Measurements from ENCODE around the gene SSR3.
A peak's percentile ranks its signal among the peaks of the same experiment; 100 is the strongest.

SSR3 gene

GRCh38 chr3:156509189-156510174 is 45.4 kb downstream of the SSR3 start:
- no peaks in the 10 kb centered on the region for H3K36me3 ChIP-seq (ENCODE audit: low read depth)
- no peak overlapping the region for H3K4me3 ChIP-seq (ENCODE audit: severe bottlenecking)
- DNase-seq (ENCODE audit: low spot score): no peak
- H3K4me1 ChIP-seq (ENCODE audit: insufficient read depth, poor library complexity, severe bottlenecking): no peaks in the 10 kb centered on the region
- ATAC-seq (ENCODE audit: low read depth): peak; percentile 68
- no peaks in the 10 kb centered on the region for H3K27me3 ChIP-seq (ENCODE audit: insufficient read depth, poor library complexity, severe bottlenecking)
- TF ChIP-seq CTCF (IDR thresholded peaks at IDR 0.05; ENCODE audit: poor library complexity, severe bottlenecking): peak; percentile 74
- H3K9me3 ChIP-seq (ENCODE audit: severe bottlenecking): no peaks in the 10 kb centered on the region
- no peak overlapping the region for H3K27ac ChIP-seq (ENCODE audit: poor library complexity, severe bottlenecking)

DNA sequence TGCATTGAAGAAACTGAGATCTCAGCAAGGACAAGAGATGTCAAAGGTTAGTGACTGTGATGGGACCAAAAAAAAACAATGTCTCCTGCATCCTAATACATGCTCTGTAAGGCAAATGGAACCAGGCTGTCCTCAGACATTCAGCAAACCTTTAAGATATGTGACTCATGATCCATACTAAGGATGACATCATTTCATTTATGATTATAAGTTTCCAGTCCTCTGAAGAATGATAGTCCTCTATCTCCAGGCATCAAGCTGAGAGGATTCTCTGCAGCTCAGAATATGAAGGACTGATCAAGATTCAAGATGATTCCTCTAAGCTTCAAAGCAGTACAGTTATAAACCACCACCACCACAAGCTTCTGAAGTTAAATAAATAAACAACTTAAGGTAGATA is 47.6 kb downstream of the SSR3 start:
- Histone ChIP-seq H3K9me3 (ENCODE audit: severe bottlenecking) (no peaks in the 10 kb centered on the region), H3K4me1 (ENCODE audit: insufficient read depth, poor library complexity, severe bottlenecking) (no peaks in the 10 kb centered on the region), H3K27ac (ENCODE audit: poor library complexity, severe bottlenecking) (no peak overlapping the region), H3K4me3 (ENCODE audit: severe bottlenecking) (no peak overlapping the region), H3K36me3 (ENCODE audit: low read depth) (no peaks in the 10 kb centered on the region), H3K27me3 (ENCODE audit: insufficient read depth, poor library complexity, severe bottlenecking) (no peaks in the 10 kb centered on the region)
- TF ChIP-seq CTCF (IDR thresholded peaks at IDR 0.05; ENCODE audit: poor library complexity, severe bottlenecking): no peak
- ATAC-seq (ENCODE audit: low read depth) (peak; percentile 62; the same call in 1 of the 3 replicates), DNase-seq (ENCODE audit: low spot score) (no peak)

DNA sequence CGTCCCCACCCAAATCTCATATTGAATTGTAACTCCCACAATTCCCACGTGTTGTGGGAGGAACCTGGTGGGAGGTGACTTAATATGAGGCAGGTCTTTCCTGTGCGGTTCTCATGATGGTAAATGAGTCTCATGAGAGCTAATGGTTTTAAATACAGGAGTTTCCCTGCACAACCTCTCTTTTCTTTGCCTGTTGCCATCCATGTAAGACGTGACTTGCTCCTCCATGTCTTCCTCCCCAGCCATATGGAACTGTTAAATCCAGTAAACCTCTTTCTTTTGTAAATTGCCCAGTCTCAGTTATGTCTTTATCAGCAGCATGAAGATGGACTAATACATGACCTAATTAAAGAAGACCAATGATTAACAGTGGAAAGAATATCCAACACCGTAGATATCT is 56.6 kb downstream of the SSR3 start:
- Histone ChIP-seq H3K27ac (ENCODE audit: poor library complexity, severe bottlenecking) (no peak overlapping the region), H3K4me3 (ENCODE audit: severe bottlenecking) (no peak overlapping the region), H3K4me1 (ENCODE audit: insufficient read depth, poor library complexity, severe bottlenecking) (no peaks in the 10 kb centered on the region), H3K27me3 (ENCODE audit: insufficient read depth, poor library complexity, severe bottlenecking) (no peaks in the 10 kb centered on the region), H3K9me3 (ENCODE audit: severe bottlenecking) (no peaks in the 10 kb centered on the region), H3K36me3 (ENCODE audit: low read depth) (no peaks in the 10 kb centered on the region)
- TF ChIP-seq CTCF (IDR thresholded peaks at IDR 0.05; ENCODE audit: poor library complexity, severe bottlenecking): no peak
- ATAC-seq (ENCODE audit: low read depth): no peak
- no peak for DNase-seq (ENCODE audit: low spot score)

DNA sequence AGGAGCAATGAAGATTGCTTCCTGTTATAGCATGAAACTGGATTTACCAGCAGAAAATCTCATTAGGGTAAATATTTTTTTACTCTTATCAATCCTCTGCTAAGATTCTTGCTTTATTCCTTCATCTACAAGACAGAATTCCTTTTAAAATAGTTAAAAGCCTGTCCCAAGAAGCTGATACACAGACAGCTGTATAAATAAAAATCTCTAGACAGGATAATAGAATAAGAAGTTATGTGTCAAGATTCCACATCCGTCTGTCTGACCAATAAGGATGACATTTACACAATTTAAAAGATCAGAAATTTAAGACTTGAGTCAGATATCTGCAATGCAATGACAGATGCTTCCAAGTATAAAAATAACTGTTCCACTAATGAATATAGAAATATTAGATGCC is 57.6 kb downstream of the SSR3 start:
- no peak for ATAC-seq (ENCODE audit: low read depth)
- TF ChIP-seq CTCF (IDR thresholded peaks at IDR 0.05; ENCODE audit: poor library complexity, severe bottlenecking): no peak
- Histone ChIP-seq H3K36me3 (ENCODE audit: low read depth) (no peaks in the 10 kb centered on the region), H3K27ac (ENCODE audit: poor library complexity, severe bottlenecking) (no peak overlapping the region), H3K4me3 (ENCODE audit: severe bottlenecking) (no peak overlapping the region), H3K27me3 (ENCODE audit: insufficient read depth, poor library complexity, severe bottlenecking) (no peaks in the 10 kb centered on the region), H3K4me1 (ENCODE audit: insufficient read depth, poor library complexity, severe bottlenecking) (no peaks in the 10 kb centered on the region), H3K9me3 (ENCODE audit: severe bottlenecking) (no peaks in the 10 kb centered on the region)
- DNase-seq (ENCODE audit: low spot score): no peak

- no peaks in the 10 kb centered on the region for H3K27me3 ChIP-seq (ENCODE audit: insufficient read depth, poor library complexity, severe bottlenecking)
- no peak for TF ChIP-seq CTCF (IDR thresholded peaks at IDR 0.05; ENCODE audit: poor library complexity, severe bottlenecking)
- ATAC-seq (ENCODE audit: low read depth) (no peak), DNase-seq (ENCODE audit: low spot score) (no peak)
- H3K4me3 ChIP-seq (ENCODE audit: severe bottlenecking): no peak overlapping the region
- no peaks in the 10 kb centered on the region for H3K4me1 ChIP-seq (ENCODE audit: insufficient read depth, poor library complexity, severe bottlenecking)
- H3K9me3 ChIP-seq (ENCODE audit: severe bottlenecking): no peaks in the 10 kb centered on the region
- no peak overlapping the region for H3K27ac ChIP-seq (ENCODE audit: poor library complexity, severe bottlenecking)
- H3K36me3 ChIP-seq (ENCODE audit: low read depth): no peaks in the 10 kb centered on the region
These were observed 59.1 kb downstream of the SSR3 start for GRCh38 chr3:156495816-156496215.

Data from RWPE2 (cell line).